KMS-11 (cell line): ENCODE results near the gene CHST11.

ENCODE experiments used
- H2AFZ ChIP-seq: fragments of 200-600 bp; sonication (generic); 2 replicates; pipeline ENCODE4 v1.6.1; 2016; ENCODE audit warnings: antibody characterized with exemption, mixed run types, low read depth
- H3K27ac ChIP-seq: fragments of 200-600 bp; sonication (generic); 2 replicates; pipeline ENCODE4 v1.6.1; 2016; ENCODE audit warnings: mild to moderate bottlenecking, mixed run types
- H3K27me3 ChIP-seq: fragments of 200-600 bp; sonication (generic); 2 replicates; pipeline ENCODE4 v1.6.1; 2017; ENCODE audit warnings: mild to moderate bottlenecking, low read depth, mixed run types, moderate library complexity; ENCODE audit not compliant: insufficient read depth
- H3K36me3 ChIP-seq: fragments of 200-600 bp; sonication (generic); 2 replicates; pipeline ENCODE4 v1.6.1; 2017; ENCODE audit warnings: mild to moderate bottlenecking, mixed run types; ENCODE audit not compliant: insufficient read depth
- H3K4me1 ChIP-seq: fragments of 200-600 bp; sonication (generic); 2 replicates; pipeline ENCODE4 v1.6.1; 2016; ENCODE audit warnings: mild to moderate bottlenecking, low read depth, mixed run types; ENCODE audit not compliant: poor library complexity, severe bottlenecking
- H3K4me2 ChIP-seq: fragments of 200-600 bp; sonication (generic); 2 replicates; pipeline ENCODE4 v1.7.0; 2016; ENCODE audit warnings: mild to moderate bottlenecking, mixed run types
- H3K4me3 ChIP-seq: fragments of 200-600 bp; sonication (generic); IDR thresholded peaks from 2 replicates; pipeline ENCODE4 v1.6.1; 2017; ENCODE audit warnings: low read depth, low read length, mixed read lengths; ENCODE audit not compliant: insufficient read depth
- H3K79me2 ChIP-seq: fragments of 200-600 bp; sonication (generic); 2 replicates; pipeline ENCODE4 v1.6.1; 2016; ENCODE audit warnings: low read depth, mixed run types; ENCODE audit not compliant: insufficient read depth
- H3K9ac ChIP-seq: fragments of 200-600 bp; sonication (generic); 2 replicates; pipeline ENCODE4 v1.6.1; 2016; ENCODE audit warnings: mild to moderate bottlenecking, mixed run types
- H4K20me1 ChIP-seq: fragments of 200-600 bp; sonication (generic); 2 replicates; pipeline ENCODE4 v1.6.1; 2016; ENCODE audit warnings: mild to moderate bottlenecking, mixed run types; ENCODE audit not compliant: insufficient read depth
- TF ChIP-seq, protein P1 (sequence below): fragments of 200-600 bp; sonication (generic); conservative IDR thresholded peaks from 2 replicates; pipeline ENCODE4 v1.6.1; 2017; ENCODE audit warnings: low read depth, mild to moderate bottlenecking, antibody characterized with exemption, low read length, moderate library complexity, mixed read lengths

CHST11 gene

DNA sequence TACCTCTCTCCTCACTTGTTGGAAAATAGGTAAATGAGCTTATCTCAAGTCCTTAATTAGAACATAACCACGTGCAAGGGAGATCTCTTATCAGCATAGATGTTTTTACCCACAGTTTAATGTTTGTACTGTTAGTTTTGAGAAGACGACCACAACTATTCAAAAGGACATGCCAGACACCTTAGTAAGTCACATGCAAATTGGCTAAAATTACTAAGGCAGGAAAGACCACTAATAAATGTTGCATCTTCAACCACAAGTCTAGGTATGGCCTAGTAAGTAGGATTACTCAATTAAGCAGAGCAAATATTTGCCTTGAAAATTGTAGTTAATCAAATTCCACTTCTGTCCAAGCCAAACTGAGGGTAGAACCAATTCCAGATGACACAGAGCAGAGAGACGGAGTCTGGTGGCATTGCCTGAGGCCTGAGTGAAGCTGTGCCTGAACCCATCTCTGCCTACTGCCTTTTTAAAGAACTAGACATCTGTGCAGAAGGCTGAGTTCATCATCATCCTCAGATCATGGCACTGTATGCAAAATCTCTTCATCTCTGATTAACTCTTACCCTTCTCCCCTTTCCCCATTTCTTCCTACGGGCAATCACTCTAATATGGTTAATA is 29.7 kb upstream of the CHST11 start:
- no peak overlapping the region for H3K4me2 ChIP-seq
- H3K27me3 ChIP-seq = no peaks in the 10 kb centered on the region
- no peaks in the 10 kb centered on the region for H4K20me1 ChIP-seq
- no peak overlapping the region for H2AFZ ChIP-seq
- H3K27ac ChIP-seq = no peak overlapping the region
- H3K36me3 ChIP-seq = no peaks in the 10 kb centered on the region
- TF ChIP-seq, protein P1, sequence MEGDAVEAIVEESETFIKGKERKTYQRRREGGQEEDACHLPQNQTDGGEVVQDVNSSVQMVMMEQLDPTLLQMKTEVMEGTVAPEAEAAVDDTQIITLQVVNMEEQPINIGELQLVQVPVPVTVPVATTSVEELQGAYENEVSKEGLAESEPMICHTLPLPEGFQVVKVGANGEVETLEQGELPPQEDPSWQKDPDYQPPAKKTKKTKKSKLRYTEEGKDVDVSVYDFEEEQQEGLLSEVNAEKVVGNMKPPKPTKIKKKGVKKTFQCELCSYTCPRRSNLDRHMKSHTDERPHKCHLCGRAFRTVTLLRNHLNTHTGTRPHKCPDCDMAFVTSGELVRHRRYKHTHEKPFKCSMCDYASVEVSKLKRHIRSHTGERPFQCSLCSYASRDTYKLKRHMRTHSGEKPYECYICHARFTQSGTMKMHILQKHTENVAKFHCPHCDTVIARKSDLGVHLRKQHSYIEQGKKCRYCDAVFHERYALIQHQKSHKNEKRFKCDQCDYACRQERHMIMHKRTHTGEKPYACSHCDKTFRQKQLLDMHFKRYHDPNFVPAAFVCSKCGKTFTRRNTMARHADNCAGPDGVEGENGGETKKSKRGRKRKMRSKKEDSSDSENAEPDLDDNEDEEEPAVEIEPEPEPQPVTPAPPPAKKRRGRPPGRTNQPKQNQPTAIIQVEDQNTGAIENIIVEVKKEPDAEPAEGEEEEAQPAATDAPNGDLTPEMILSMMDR = no peak
- no peaks in the 10 kb centered on the region for H3K4me1 ChIP-seq
- H3K9ac ChIP-seq = no peak overlapping the region
- no peak overlapping the region for H3K4me3 ChIP-seq
- no peaks in the 10 kb centered on the region for H3K79me2 ChIP-seq

DNA sequence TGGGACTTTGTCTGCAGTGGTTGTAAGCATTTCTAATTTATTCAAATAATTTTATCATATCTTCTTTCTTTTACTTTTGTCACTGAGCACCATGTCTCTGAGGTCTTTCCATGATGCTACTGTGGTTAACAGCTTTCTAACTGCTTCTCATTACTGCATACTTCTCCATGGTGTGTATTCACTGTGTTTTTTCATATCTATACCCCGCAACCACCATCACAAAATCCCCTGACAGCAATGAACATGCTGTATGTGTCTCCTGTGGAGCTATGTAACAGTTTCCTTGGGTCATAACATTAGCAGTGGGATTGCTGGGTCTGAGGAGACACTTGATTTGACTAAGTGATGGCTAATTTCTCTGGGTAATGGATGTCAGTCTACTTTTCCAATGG is 29.2 kb upstream of the CHST11 start:
- Histone ChIP-seq H2AFZ (no peak overlapping the region), H3K9ac (no peak overlapping the region), H3K4me3 (no peak overlapping the region), H3K36me3 (no peaks in the 10 kb centered on the region), H3K79me2 (no peaks in the 10 kb centered on the region), H3K4me2 (no peak overlapping the region), H4K20me1 (no peaks in the 10 kb centered on the region), H3K27ac (no peak overlapping the region), H3K27me3 (no peaks in the 10 kb centered on the region), H3K4me1 (no peaks in the 10 kb centered on the region)
- TF ChIP-seq, protein P1 = no peak

DNA sequence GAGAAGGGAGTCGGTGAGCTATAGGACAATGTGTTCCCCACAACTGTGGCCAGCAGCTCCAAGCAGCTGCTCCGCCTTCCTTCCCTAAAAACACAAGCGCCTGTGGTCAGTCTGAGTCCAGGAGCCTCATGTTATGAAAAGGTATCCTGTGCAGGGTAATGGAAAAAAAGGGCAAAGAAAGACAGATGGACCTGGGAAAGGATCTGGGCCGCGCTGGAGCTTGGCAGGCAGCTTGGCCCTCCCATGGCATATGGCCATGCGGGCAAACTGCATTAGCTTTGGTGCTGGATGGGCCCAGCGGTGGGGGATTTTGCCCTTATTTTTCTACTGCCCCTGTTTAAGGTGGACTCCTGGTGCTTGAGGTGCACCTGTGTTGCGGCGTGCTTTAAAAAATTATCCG is 23.7 kb upstream of the CHST11 start:
- Histone ChIP-seq H3K79me2 (no peaks in the 10 kb centered on the region), H4K20me1 (no peaks in the 10 kb centered on the region), H3K4me2 (no peak overlapping the region), H3K4me1 (no peaks in the 10 kb centered on the region), H2AFZ (no peak overlapping the region), H3K9ac (no peak overlapping the region), H3K27me3 (no peaks in the 10 kb centered on the region), H3K4me3 (no peak overlapping the region), H3K27ac (no peak overlapping the region), H3K36me3 (no peaks in the 10 kb centered on the region)
- TF ChIP-seq, protein P1 = no peak

DNA sequence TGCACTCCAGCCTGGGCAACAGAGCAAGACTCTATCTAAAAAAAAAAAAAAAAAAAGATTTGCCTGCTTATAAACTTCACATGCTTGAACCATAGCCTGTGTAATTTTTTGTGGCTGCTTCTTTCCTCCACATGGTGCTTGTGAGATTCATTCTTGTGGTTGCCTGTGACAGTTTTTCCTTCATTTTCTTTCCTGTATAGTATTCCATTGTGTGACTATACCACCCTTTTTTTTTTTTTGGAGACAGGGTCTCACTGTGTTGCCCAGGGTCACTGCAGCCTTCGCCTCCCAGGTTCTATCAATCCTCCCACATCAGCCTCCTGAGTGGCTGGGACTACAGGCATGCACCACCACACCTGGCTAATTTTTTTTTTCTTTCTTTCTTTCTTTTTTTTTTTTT is 22.6 kb upstream of the CHST11 start:
- Histone ChIP-seq H3K4me3 (no peak overlapping the region), H3K36me3 (no peaks in the 10 kb centered on the region), H3K4me2 (no peak overlapping the region), H4K20me1 (no peaks in the 10 kb centered on the region), H3K79me2 (no peaks in the 10 kb centered on the region), H3K4me1 (no peaks in the 10 kb centered on the region), H3K27me3 (no peaks in the 10 kb centered on the region), H2AFZ (no peak overlapping the region), H3K9ac (no peak overlapping the region), H3K27ac (no peak overlapping the region)
- TF ChIP-seq, protein P1 = no peak
